Activated T-cell treated with anti-CD3 and anti-CD28 coated beads, Interleukin-2, amount 50 U/mL, for 24 hours (primary cell): Measurements from ENCODE around the gene PKD1.

Source experiments
- DNase-seq: peaks from one replicate; pipeline ENCODE4 v3.0.0-alpha.2; 2020
- H3K27ac Mint-ChIP-seq: 2 replicates; pipeline ENCODE4 v1.8.0; 2020; ENCODE audit warnings: mild to moderate bottlenecking, mixed read lengths
- H3K27me3 Mint-ChIP-seq: 2 replicates; pipeline ENCODE4 v1.8.0; 2020; ENCODE audit warnings: mixed read lengths
- H3K36me3 Mint-ChIP-seq: 2 replicates; pipeline ENCODE4 v1.8.0; 2020; ENCODE audit warnings: low read depth, mixed read lengths
- H3K4me1 Mint-ChIP-seq: 2 replicates; pipeline ENCODE4 v1.8.0; 2020; ENCODE audit warnings: low read depth, mixed read lengths
- H3K4me3 Mint-ChIP-seq: 2 replicates; pipeline ENCODE4 v1.8.0; 2020; ENCODE audit warnings: mild to moderate bottlenecking, moderate library complexity, mixed read lengths
- H3K9me3 Mint-ChIP-seq: 2 replicates; pipeline ENCODE4 v1.8.0; 2020; ENCODE audit warnings: mixed read lengths

Gene PKD1

GRCh38 chr16:2174396-2175131 is 38.9 kb upstream of the PKD1 start:
- H3K9me3 Mint-ChIP-seq = no peaks in the 10 kb centered on the region
- H3K36me3 Mint-ChIP-seq = peaks cover 53% of the 10 kb centered on the region
- H3K27me3 Mint-ChIP-seq = no peaks in the 10 kb centered on the region
- no peak overlapping the region for H3K27ac Mint-ChIP-seq
- no peak for DNase-seq
- no peak overlapping the region for H3K4me3 Mint-ChIP-seq
- H3K4me1 Mint-ChIP-seq = no peaks in the 10 kb centered on the region

GRCh38 chr16:2173916-2174315 is 38.2 kb upstream of the PKD1 start:
- Mint-ChIP-seq H3K27ac (no peak overlapping the region), H3K36me3 (peaks cover 59% of the 10 kb centered on the region), H3K9me3 (no peaks in the 10 kb centered on the region), H3K4me1 (no peaks in the 10 kb centered on the region), H3K27me3 (no peaks in the 10 kb centered on the region), H3K4me3 (no peak overlapping the region)
- DNase-seq = no peak

GRCh38 chr16:2173366-2173765 is 37.7 kb upstream of the PKD1 start:
- H3K36me3 Mint-ChIP-seq = peaks cover 63% of the 10 kb centered on the region
- no peak overlapping the region for H3K27ac Mint-ChIP-seq
- no peaks in the 10 kb centered on the region for H3K9me3 Mint-ChIP-seq
- DNase-seq = no peak
- no peaks in the 10 kb centered on the region for H3K27me3 Mint-ChIP-seq
- no peak overlapping the region for H3K4me3 Mint-ChIP-seq
- H3K4me1 Mint-ChIP-seq = no peaks in the 10 kb centered on the region

- H3K27me3 Mint-ChIP-seq = no peaks in the 10 kb centered on the region
- DNase-seq = no peak
- no peaks in the 10 kb centered on the region for H3K9me3 Mint-ChIP-seq
- H3K4me3 Mint-ChIP-seq = no peak overlapping the region
- H3K4me1 Mint-ChIP-seq = no peaks in the 10 kb centered on the region
- no peak overlapping the region for H3K27ac Mint-ChIP-seq
- H3K36me3 Mint-ChIP-seq = peaks cover 68% of the 10 kb centered on the region
These were observed 37.1 kb upstream of the PKD1 start for GRCh38 chr16:2172688-2173335.

GRCh38 chr16:2171601-2172178 is 36.0 kb upstream of the PKD1 start:
- Mint-ChIP-seq H3K36me3 (peaks cover 64% of the 10 kb centered on the region), H3K4me1 (no peaks in the 10 kb centered on the region), H3K27me3 (no peaks in the 10 kb centered on the region), H3K9me3 (no peaks in the 10 kb centered on the region), H3K4me3 (no peak overlapping the region), H3K27ac (no peak overlapping the region)
- DNase-seq = no peak

- no peaks in the 10 kb centered on the region for H3K4me1 Mint-ChIP-seq
- H3K27me3 Mint-ChIP-seq = no peaks in the 10 kb centered on the region
- no peak overlapping the region for H3K27ac Mint-ChIP-seq
- peaks cover 66% of the 10 kb centered on the region for H3K36me3 Mint-ChIP-seq
- no peaks in the 10 kb centered on the region for H3K9me3 Mint-ChIP-seq
- no peak overlapping the region for H3K4me3 Mint-ChIP-seq
- DNase-seq = no peak
These were observed 35.1 kb upstream of the PKD1 start for GRCh38 chr16:2170587-2171435.

- no peaks in the 10 kb centered on the region for H3K9me3 Mint-ChIP-seq
- no peaks in the 10 kb centered on the region for H3K27me3 Mint-ChIP-seq
- no peak for DNase-seq
- H3K36me3 Mint-ChIP-seq = peaks cover 62% of the 10 kb centered on the region
- no peaks in the 10 kb centered on the region for H3K4me1 Mint-ChIP-seq
- no peak overlapping the region for H3K4me3 Mint-ChIP-seq
- no peak overlapping the region for H3K27ac Mint-ChIP-seq
These were observed 34.4 kb upstream of the PKD1 start for GRCh38 chr16:2170080-2170479.

- no peaks in the 10 kb centered on the region for H3K27me3 Mint-ChIP-seq
- no peak overlapping the region for H3K27ac Mint-ChIP-seq
- H3K9me3 Mint-ChIP-seq = no peaks in the 10 kb centered on the region
- no peak overlapping the region for H3K4me3 Mint-ChIP-seq
- H3K36me3 Mint-ChIP-seq = peaks cover 49% of the 10 kb centered on the region
- no peak for DNase-seq
- peaks cover 3% of the 10 kb centered on the region for H3K4me1 Mint-ChIP-seq
These were observed 31.5 kb upstream of the PKD1 start for GRCh38 chr16:2167068-2167638.

- DNase-seq = no peak
- H3K27ac Mint-ChIP-seq = peak overlapping the region; percentile 79
- H3K9me3 Mint-ChIP-seq = no peaks in the 10 kb centered on the region
- no peak overlapping the region for H3K4me3 Mint-ChIP-seq
- H3K36me3 Mint-ChIP-seq = peaks cover 44% of the 10 kb centered on the region
- H3K4me1 Mint-ChIP-seq = peaks cover 7% of the 10 kb centered on the region
- H3K27me3 Mint-ChIP-seq = no peaks in the 10 kb centered on the region
These were observed 30.8 kb upstream of the PKD1 start for GRCh38 chr16:2166263-2167067.

- Mint-ChIP-seq H3K27me3 (no peaks in the 10 kb centered on the region), H3K36me3 (peaks cover 44% of the 10 kb centered on the region), H3K4me1 (peaks cover 7% of the 10 kb centered on the region), H3K9me3 (no peaks in the 10 kb centered on the region), H3K27ac (peak overlapping the region; percentile 79), H3K4me3 (no peak overlapping the region)
- no peak for DNase-seq
These were observed 30.2 kb upstream of the PKD1 start for GRCh38 chr16:2165861-2166260.

- Mint-ChIP-seq H3K36me3 (peaks cover 31% of the 10 kb centered on the region), H3K9me3 (no peaks in the 10 kb centered on the region), H3K4me1 (peaks cover 15% of the 10 kb centered on the region), H3K4me3 (no peak overlapping the region), H3K27me3 (no peaks in the 10 kb centered on the region), H3K27ac (peak overlapping the region; percentile 76)
- DNase-seq = no peak
These were observed 27.6 kb upstream of the PKD1 start for GRCh38 chr16:2163211-2163881.

- no peaks in the 10 kb centered on the region for H3K27me3 Mint-ChIP-seq
- H3K4me3 Mint-ChIP-seq = no peak overlapping the region
- H3K27ac Mint-ChIP-seq = no peak overlapping the region
- peaks cover 20% of the 10 kb centered on the region for H3K4me1 Mint-ChIP-seq
- no peak for DNase-seq
- no peaks in the 10 kb centered on the region for H3K9me3 Mint-ChIP-seq
- H3K36me3 Mint-ChIP-seq = peaks cover 30% of the 10 kb centered on the region
These were observed 27.0 kb upstream of the PKD1 start for GRCh38 chr16:2162676-2163118.

- peaks cover 28% of the 10 kb centered on the region for H3K4me1 Mint-ChIP-seq
- H3K27me3 Mint-ChIP-seq = no peaks in the 10 kb centered on the region
- no peak overlapping the region for H3K4me3 Mint-ChIP-seq
- H3K9me3 Mint-ChIP-seq = no peaks in the 10 kb centered on the region
- peak overlapping the region; percentile 61 for H3K27ac Mint-ChIP-seq
- DNase-seq = no peak
- peaks cover 33% of the 10 kb centered on the region for H3K36me3 Mint-ChIP-seq
These were observed 26.2 kb upstream of the PKD1 start for GRCh38 chr16:2161911-2162310.
